Measurements from ENCODE around the gene NTRK2.

The NTRK2 gene

GRCh38 chr9:84686068-84686467 is 16.5 kb downstream of the NTRK2 start:
- no peak for DNase-seq

GRCh38 chr9:84688956-84689355 is 19.4 kb downstream of the NTRK2 start:
- DNase-seq: no peak

DNA sequence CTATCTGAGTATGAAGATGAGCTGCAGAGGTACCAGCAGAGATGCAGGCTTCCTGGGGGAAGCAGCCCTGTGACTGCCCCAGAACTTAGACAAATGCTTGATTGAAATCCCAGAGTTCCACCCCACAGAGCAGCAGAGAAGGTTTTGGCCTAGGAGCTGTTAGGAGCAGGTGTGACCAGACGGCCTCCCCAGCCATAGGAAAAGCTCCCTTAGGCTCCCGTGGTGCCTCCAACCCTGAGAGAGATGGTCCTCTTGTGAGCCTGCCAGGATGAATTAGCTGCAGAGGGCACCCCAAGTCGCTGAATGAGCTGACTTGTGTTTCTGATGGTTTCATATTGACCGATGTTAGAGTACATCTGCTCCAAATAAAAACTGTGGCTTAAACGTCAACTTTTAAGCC is 22.1 kb downstream of the NTRK2 start:
- no peak for DNase-seq

- DNase-seq: no peak
Observed at GRCh38 chr9:84694248-84694647, 24.7 kb downstream of the NTRK2 start.

DNA sequence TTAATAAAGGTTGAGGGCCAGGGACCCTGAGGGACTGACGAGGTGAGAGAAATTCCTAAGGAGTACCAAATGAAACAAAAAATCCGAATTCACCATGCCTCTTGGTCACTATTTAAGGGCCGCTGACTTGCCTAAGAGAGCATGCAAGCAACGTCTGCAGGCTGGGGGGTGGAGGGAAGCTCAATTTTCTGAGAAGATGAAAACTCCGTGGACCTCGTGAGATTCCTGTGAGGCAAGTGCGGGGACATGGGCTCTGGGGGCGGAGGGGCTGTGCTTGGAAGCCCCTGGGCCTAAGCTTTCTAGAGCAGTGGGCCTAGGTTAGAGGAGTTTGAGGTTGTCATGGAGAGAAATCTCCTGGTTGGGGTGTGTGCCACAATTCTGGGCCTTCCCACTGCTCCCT is 27.5 kb downstream of the NTRK2 start:
- no peak for DNase-seq

GRCh38 chr9:84697509-84698114 is 28.1 kb downstream of the NTRK2 start:
- peak; percentile 39 for DNase-seq

DNA sequence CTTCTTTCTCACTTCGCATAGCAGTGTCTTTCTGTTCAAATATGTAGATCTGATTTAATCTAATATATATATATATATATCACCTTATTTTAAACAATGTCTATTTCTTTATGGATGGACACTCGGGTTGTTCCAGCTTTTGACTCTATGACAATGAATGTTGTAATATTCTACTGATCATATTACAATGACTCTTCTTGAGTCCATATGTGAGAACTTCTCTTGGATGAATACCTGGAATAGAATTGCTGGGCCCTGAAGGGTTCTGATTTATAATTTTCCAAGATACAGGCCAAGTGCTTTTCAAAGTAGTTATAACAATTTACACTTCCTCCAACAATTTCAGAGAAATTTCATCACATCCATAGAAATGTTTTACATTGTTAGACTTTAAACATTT is 28.8 kb downstream of the NTRK2 start:
- DNase-seq: no peak

DNA sequence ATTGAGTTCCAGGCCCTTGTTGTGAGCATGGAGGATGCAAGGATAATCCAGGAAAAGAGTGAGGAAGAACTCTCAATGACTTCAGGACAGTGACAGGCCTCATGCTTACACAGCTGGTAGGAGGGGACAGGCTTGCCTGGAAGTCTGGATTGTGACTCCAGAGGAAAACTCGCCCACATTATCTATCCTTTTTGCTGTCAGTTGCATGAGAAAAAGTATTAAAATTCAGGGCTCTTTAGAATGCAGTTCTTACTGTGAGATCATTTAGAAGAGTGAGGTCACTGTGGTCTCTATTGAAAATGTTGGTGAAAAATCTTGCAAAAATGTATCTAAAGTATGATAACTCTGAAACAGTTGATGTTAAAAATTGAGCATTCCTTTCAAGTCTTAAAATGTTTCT is 30.5 kb downstream of the NTRK2 start:
- DNase-seq: no peak

GRCh38 chr9:84701801-84702200 is 32.3 kb downstream of the NTRK2 start:
- no peak for DNase-seq

GRCh38 chr9:84702471-84702870 is 32.9 kb downstream of the NTRK2 start:
- DNase-seq: no peak

- no peak for DNase-seq
Observed at GRCh38 chr9:84703793-84704192, 34.3 kb downstream of the NTRK2 start.

- DNase-seq: no peak
Observed at GRCh38 chr9:84705128-84705527, 35.6 kb downstream of the NTRK2 start.

- no peak for DNase-seq
Observed at GRCh38 chr9:84708400-84708799, 38.9 kb downstream of the NTRK2 start.

DNA sequence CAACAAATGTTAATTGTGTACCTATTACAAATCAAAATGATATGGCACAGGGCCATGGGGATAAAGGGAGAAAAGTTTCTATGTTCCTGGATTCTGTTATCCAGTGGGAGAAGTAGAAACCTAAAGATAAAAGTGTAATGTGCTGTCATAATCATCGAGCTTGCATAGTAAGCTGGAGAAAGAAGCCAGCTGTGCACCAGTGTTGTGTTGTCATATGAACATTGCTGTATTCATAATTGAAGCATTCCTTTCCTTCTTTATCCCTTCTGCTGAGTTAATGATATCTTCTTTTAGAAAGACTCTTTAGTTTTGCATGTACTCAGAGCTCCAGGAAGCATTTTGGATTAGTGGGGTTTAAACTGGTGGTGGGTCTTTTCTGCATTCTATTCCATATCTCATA is 39.5 kb downstream of the NTRK2 start:
- no peak for DNase-seq

GRCh38 chr9:84710701-84711397 is 41.3 kb downstream of the NTRK2 start:
- no peak for DNase-seq

GRCh38 chr9:84711398-84711777 is 41.9 kb downstream of the NTRK2 start:
- DNase-seq: no peak

DNA sequence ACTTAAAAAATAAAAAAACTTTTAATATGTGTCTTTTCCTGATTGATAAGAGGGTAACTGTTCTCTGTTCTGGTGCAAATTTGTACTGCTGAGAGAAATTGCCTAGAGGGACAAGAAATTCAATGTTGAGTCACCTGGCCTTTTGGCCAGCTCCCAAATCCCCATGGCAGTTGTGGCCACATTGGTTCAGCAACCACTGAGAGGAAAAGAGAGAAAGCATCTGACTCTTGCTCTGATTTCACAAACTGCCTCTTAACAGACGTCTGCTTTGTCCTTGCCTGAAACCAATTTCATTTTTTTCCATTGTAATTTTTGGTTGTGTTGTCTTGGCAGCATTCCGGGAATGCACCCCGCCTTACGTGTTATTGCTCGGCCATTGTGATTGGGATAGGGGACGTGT is 42.4 kb downstream of the NTRK2 start:
- DNase-seq: no peak

DNA sequence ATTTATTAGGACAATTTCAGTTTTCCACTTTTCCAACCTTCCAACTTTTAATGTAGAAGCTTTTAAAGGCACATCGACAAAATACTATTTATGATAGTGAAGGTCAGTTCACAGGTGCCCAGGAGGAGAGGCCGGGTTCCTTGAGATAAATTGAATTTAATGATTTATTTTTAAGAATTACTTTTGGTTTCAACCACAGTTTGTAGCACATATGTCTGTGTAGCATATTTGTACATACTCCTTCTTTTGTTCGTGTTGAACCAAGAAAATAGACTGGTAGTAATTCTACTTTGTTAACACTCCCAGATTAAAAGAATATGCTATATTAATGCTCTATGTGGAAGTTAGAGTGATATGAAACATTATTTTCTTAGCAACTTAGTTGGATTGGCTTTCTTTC is 46.7 kb downstream of the NTRK2 start:
- DNase-seq: no peak

GRCh38 chr9:84718476-84718875 is 48.9 kb downstream of the NTRK2 start:
- no peak for DNase-seq

DNA sequence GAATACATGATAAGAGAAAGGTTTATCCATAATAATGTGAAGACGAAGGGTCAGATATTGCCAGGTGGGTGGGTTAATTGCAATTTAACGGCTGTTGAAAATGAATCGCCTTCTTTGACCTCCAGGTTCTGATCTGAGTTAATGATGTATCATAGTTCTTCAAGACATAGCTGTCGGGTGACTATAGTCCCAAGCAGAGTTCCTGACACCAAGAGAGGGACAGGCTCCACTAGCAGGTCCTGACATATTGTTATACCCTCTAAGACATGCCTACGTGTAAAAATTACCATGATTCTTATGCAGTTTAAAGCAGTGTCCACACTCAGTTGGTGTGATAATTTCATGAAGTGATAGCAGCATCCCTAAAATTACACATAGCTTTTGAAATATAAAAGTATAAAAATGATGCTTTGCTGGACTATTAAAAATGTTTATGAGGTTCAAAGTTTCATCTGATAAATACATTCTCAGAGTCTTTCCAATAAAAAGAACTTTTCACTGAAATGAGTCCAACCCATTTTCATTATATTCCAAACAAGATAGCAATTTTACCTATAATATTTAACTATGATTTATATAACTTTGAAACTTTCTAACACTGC is 53.0 kb downstream of the NTRK2 start:
- no peak for DNase-seq

DNA sequence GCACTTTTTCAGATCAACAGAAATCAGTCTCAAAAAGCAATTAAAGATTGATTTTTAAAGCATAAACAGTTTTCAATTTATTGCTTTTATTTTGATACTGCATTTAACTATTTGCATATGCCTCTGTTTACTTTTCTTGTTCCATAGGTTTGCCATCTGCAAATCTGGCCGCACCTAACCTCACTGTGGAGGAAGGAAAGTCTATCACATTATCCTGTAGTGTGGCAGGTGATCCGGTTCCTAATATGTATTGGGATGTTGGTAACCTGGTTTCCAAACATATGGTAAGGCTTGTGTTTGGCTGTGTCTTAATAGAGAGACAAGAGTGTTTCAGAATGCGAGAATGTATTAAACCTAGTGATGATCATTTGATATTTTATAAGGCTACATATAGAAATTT is 53.9 kb downstream of the NTRK2 start:
- no peak for DNase-seq

GRCh38 chr9:84731696-84732095 is 62.2 kb downstream of the NTRK2 start:
- DNase-seq: no peak

DNA sequence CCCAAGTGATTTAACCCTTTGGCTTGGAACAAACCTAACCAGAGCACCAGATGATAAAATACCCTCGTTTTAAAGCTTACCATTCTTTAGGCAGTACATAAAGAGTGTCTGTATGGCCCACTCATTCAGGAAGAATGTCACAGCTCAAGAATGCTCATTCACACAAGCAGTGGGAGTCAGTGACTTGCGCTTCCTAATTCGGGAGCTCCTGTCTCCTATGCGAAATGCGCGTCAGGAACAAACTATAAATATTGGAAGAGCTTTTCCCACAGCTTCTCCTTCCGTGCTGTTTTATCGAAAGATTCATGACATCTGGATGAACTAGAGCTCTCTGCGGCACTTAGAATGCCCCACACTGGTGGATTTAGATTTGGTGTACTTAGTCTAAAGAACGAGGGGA is 66.6 kb downstream of the NTRK2 start:
- no peak for DNase-seq

- no peak for DNase-seq
Observed at GRCh38 chr9:84736536-84736935, 67.0 kb downstream of the NTRK2 start.

DNA sequence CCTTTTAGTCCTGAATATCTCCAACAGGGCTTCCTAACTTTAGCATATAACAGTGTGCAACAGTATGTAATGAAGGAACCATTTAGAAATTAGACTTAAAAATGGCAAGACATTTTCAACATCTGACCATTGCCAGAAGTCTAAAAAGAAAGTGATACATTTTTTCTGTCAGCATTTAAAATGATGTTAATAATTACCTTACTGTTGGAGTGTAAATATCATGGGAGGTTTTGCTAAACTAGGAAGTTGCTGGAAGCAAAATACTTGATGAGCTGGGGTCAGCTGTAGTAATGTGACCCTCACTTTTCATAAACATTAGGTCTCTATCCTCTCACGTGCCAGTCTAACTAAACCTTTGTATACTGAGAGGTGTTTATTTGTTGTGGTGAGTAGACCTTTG is 68.8 kb downstream of the NTRK2 start:
- no peak for DNase-seq

All from stimulated activated naive CD4-positive, alpha-beta T cell treated with Interleukin-2 at 50 U/mL for 16 hours (primary cell).